H9 (cell line): ENCODE measurements around the gene KCNE4. TPM values are rescaled to one million over a fixed set of nuclear protein-coding genes. Genes with fewer than 3 reads are reported as not detected.

Source experiments
- DNase-seq: peaks from one replicate; pipeline ENCODE4 v3.0.0-alpha.2; 2017
- H2AFZ ChIP-seq: one replicate; pipeline ENCODE4 v1.6.1; 2013; ENCODE audit warnings: mild to moderate bottlenecking, low read length, control low read depth, moderate library complexity
- H2AK5ac ChIP-seq: 2 replicates; pipeline ENCODE4 v1.6.1; 2013; ENCODE audit warnings: low read length, control low read depth, mixed read lengths; ENCODE audit not compliant: insufficient read length
- H2BK120ac ChIP-seq: one replicate; pipeline ENCODE4 v1.6.1; 2013; ENCODE audit warnings: low read depth, mild to moderate bottlenecking, low read length, control low read depth, inconsistent platforms; ENCODE audit not compliant: poor library complexity, severe bottlenecking
- H2BK12ac ChIP-seq: 2 replicates; pipeline ENCODE4 v1.6.1; 2013; ENCODE audit warnings: low read length, control low read depth, mixed read lengths, low read depth; ENCODE audit not compliant: insufficient read length
- H2BK15ac ChIP-seq: 2 replicates; pipeline ENCODE4 v1.6.1; 2013; ENCODE audit warnings: low read depth, low read length, control low read depth
- H2BK20ac ChIP-seq: one replicate; pipeline ENCODE4 v1.6.1; 2013; ENCODE audit warnings: low read depth, mild to moderate bottlenecking, low read length, control low read depth, inconsistent platforms; ENCODE audit not compliant: poor library complexity, severe bottlenecking
- H2BK5ac ChIP-seq: 2 replicates; pipeline ENCODE4 v1.6.1; 2013; ENCODE audit warnings: low read length, control low read depth, mixed read lengths; ENCODE audit not compliant: insufficient read length
- H3K14ac ChIP-seq: 2 replicates; pipeline ENCODE4 v1.6.1; 2013; ENCODE audit warnings: low read length, control low read depth; ENCODE audit not compliant: insufficient read depth
- H3K18ac ChIP-seq: 2 replicates; pipeline ENCODE4 v1.6.1; 2013; ENCODE audit warnings: low read depth, mild to moderate bottlenecking, mixed read lengths, low read length, control low read depth; ENCODE audit not compliant: insufficient read length
- H3K23ac ChIP-seq: 2 replicates; pipeline ENCODE4 v1.6.1; 2013; ENCODE audit warnings: low read length, control low read depth, mixed read lengths, low read depth; ENCODE audit not compliant: insufficient read length
- H3K23me2 ChIP-seq: 2 replicates; pipeline ENCODE4 v1.6.1; 2013; ENCODE audit warnings: low read depth, mild to moderate bottlenecking, mixed read lengths, low read length, control low read depth; ENCODE audit not compliant: insufficient read length, poor library complexity, severe bottlenecking
- H3K27ac ChIP-seq: 2 replicates; pipeline ENCODE4 v1.5.1; 2013; ENCODE audit warnings: low read length, control low read depth, mixed read lengths, low read depth; ENCODE audit not compliant: insufficient read length
- H3K27me3 ChIP-seq: 2 replicates; pipeline ENCODE4 v1.6.1; 2013; ENCODE audit warnings: low read length, control low read depth, inconsistent platforms; ENCODE audit not compliant: insufficient read depth
- H3K4ac ChIP-seq: 2 replicates; pipeline ENCODE4 v1.6.1; 2013; ENCODE audit warnings: low read depth, mild to moderate bottlenecking, control low read depth, inconsistent platforms, low read length, moderate library complexity
- H3K4me1 ChIP-seq: 2 replicates; pipeline ENCODE4 v1.6.1; 2013; ENCODE audit warnings: low read length, control low read depth, inconsistent platforms; ENCODE audit not compliant: insufficient read depth
- H3K4me2 ChIP-seq: 2 replicates; pipeline ENCODE4 v1.6.1; 2013; ENCODE audit warnings: low read length, control low read depth, mixed read lengths; ENCODE audit not compliant: insufficient read length, insufficient read depth
- H3K56ac ChIP-seq: 2 replicates; pipeline ENCODE4 v1.6.1; 2013; ENCODE audit warnings: low read depth, mild to moderate bottlenecking, mixed read lengths, low read length, control low read depth; ENCODE audit not compliant: insufficient read length
- H3K79me1 ChIP-seq: 2 replicates; pipeline ENCODE4 v1.6.1; 2013; ENCODE audit warnings: low read depth, mild to moderate bottlenecking, moderate library complexity, low read length, control low read depth, inconsistent platforms; ENCODE audit not compliant: insufficient read depth, poor library complexity, severe bottlenecking
- H3K79me2 ChIP-seq: 2 replicates; pipeline ENCODE4 v1.6.1; 2013; ENCODE audit warnings: low read length, control low read depth, inconsistent platforms; ENCODE audit not compliant: insufficient read depth
- H3K9ac ChIP-seq: 2 replicates; pipeline ENCODE4 v1.6.1; 2013; ENCODE audit warnings: low read length, control low read depth, mixed read lengths; ENCODE audit not compliant: insufficient read length; ENCODE audit errors: extremely low read depth
- H3K9me3 ChIP-seq: one replicate; pipeline ENCODE4 v1.6.1; 2013; ENCODE audit warnings: low read depth, low read length, inconsistent platforms; ENCODE audit not compliant: control insufficient read depth
- H3T11ph ChIP-seq: one replicate; pipeline ENCODE4 v1.6.1; 2013; ENCODE audit warnings: mild to moderate bottlenecking, low read length, control low read depth, inconsistent platforms
- H4K20me1 ChIP-seq: one replicate; pipeline ENCODE4 v1.6.1; 2013; ENCODE audit not compliant: control insufficient read depth, insufficient read length, insufficient read depth
- H4K5ac ChIP-seq: 2 replicates; pipeline ENCODE4 v1.6.1; 2013; ENCODE audit warnings: low read depth, mild to moderate bottlenecking, mixed read lengths, low read length, control low read depth; ENCODE audit not compliant: insufficient read length
- H4K8ac ChIP-seq: replicated peaks from 2 replicates; pipeline ENCODE4 v1.6.1; 2013; ENCODE audit warnings: low read length, control low read depth, mixed read lengths, low read depth; ENCODE audit not compliant: insufficient read length
- H4K91ac ChIP-seq: 2 replicates; pipeline ENCODE4 v1.6.1; 2013; ENCODE audit warnings: low read depth, mild to moderate bottlenecking, moderate library complexity, mixed read lengths, low read length, control low read depth; ENCODE audit not compliant: insufficient read length
- H3K27ac Mint-ChIP-seq, 3 experiments: 2 replicates in 2 of 3; 3 replicates in 1 of 3; pipeline ENCODE4 v1.8.0; 2020 to 2021; ENCODE audit warnings: mixed read lengths in 3 of 3, mild to moderate bottlenecking in 1 of 3, moderate library complexity in 1 of 3
- H3K27me3 Mint-ChIP-seq: 2 replicates; pipeline ENCODE4 v1.8.0; 2021; ENCODE audit warnings: low read depth, mild to moderate bottlenecking, moderate library complexity, mixed read lengths
- H3K36me3 Mint-ChIP-seq, 3 experiments: 2 replicates in 2 of 3; 3 replicates in 1 of 3; pipeline ENCODE4 v1.8.0; 2020 to 2021; ENCODE audit warnings: low read depth in 3 of 3, mixed read lengths in 3 of 3; ENCODE audit not compliant: insufficient read depth in 1 of 3
- H3K4me1 Mint-ChIP-seq, 2 experiments: 2 replicates each; pipeline ENCODE4 v1.8.0; 2020; ENCODE audit warnings: mixed read lengths in 2 of 2
- H3K4me3 Mint-ChIP-seq, 2 experiments: 2 replicates in 1 of 2; 3 replicates in 1 of 2; pipeline ENCODE4 v1.8.0; 2020 to 2021; ENCODE audit warnings: mild to moderate bottlenecking in 2 of 2, mixed read lengths in 2 of 2, moderate library complexity in 1 of 2
- H3K9me3 Mint-ChIP-seq, 2 experiments: 2 replicates in 1 of 2; 3 replicates in 1 of 2; pipeline ENCODE4 v1.8.0; 2020; ENCODE audit warnings: mild to moderate bottlenecking in 2 of 2, mixed read lengths in 2 of 2, moderate library complexity in 1 of 2
- WGBS: extraction: QIAGEN DNeasy Blood & Tissue Kit; methylation state at CpG from one replicate; pipeline ENCODE4 v1.1.7; 2013; ENCODE audit warnings: missing lambda C conversion rate, low lambda C conversion rate, mixed read lengths; ENCODE audit not compliant: insufficient read length; ENCODE audit errors: extremely low coverage; 5-methylcytosine and 5-hydroxymethylcytosine counted together
- total RNA-seq: library from RNA; stranded (reverse); gene quantifications from 2 replicates; pipeline ENCODE4 v1.2.1, GENCODE V29; 2021
- TF ChIP-seq, protein P1 (sequence below): fragments of 200-600 bp; sonication (generic); conservative IDR thresholded peaks from 3 replicates; pipeline ENCODE4 v1.8.0; 2021; ENCODE audit warnings: antibody characterized with exemption, mild to moderate bottlenecking

The KCNE4 gene
- total RNA-seq, 1 experiment from 2014 or later = 0.24 TPM

DNA sequence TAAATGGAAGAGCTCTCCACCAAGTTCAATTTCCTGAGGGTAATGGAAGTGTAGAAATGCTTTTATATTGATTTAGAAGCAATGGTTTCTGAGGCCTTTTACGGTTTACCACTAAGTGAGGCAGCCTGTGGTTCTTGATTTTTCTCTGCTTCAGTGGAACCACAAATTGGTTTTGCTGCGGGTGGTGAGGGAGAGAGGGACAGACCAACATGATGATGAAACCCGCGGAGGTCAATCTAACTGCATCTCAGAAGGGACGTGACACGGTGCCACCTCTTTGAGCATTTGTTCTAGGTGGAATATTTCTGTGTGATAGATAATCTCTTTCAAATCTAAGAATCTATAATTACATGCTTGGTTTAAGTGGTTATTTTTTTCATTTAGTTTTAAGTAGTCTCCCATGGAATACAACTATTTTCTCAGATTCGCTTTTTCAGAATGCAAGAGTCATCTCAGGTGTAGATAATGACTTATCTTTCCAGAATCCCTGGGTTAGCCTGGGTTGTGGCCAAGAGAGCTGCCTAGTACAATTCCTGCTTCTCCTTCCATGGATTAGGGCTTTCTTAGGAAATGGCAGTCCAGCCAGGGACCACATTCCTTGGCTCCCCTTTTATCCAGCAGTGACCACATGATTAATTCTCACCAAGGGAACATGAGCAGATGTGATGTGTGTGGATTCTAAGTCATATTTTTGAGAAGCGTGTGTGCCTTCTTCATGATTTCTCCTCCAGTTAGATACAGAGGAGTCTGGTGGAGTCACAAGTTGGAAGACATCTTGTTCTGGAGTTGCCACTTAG lies 52.5 kb downstream of the KCNE4 start:
- H2AFZ ChIP-seq = no peak overlapping the region
- no peak overlapping the region for H3T11ph ChIP-seq
- no peak overlapping the region for H3K4me2 ChIP-seq
- Mint-ChIP-seq H3K27me3 (no peaks in the 10 kb centered on the region; the same call in 1 of the 2 replicates), H3K36me3 (no peaks in the 10 kb centered on the region), H3K27ac (peak overlapping the region in 1 of 3 experiments; percentile 5; a peak in 1 of 7 replicates), H3K9me3 (no peaks in the 10 kb centered on the region), H3K4me1 (peaks cover 14 to 23% of the 10 kb centered on the region in 2 experiments), H3K4me3 (no peak overlapping the region)
- H4K20me1 ChIP-seq = peaks cover 2% of the 10 kb centered on the region
- no peaks in the 10 kb centered on the region for H3K27me3 ChIP-seq
- TF ChIP-seq, protein P1, sequence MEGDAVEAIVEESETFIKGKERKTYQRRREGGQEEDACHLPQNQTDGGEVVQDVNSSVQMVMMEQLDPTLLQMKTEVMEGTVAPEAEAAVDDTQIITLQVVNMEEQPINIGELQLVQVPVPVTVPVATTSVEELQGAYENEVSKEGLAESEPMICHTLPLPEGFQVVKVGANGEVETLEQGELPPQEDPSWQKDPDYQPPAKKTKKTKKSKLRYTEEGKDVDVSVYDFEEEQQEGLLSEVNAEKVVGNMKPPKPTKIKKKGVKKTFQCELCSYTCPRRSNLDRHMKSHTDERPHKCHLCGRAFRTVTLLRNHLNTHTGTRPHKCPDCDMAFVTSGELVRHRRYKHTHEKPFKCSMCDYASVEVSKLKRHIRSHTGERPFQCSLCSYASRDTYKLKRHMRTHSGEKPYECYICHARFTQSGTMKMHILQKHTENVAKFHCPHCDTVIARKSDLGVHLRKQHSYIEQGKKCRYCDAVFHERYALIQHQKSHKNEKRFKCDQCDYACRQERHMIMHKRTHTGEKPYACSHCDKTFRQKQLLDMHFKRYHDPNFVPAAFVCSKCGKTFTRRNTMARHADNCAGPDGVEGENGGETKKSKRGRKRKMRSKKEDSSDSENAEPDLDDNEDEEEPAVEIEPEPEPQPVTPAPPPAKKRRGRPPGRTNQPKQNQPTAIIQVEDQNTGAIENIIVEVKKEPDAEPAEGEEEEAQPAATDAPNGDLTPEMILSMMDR = no peak
- no peak overlapping the region for H2BK120ac ChIP-seq
- no peak overlapping the region for H4K8ac ChIP-seq
- no peak overlapping the region for H2AK5ac ChIP-seq
- no peaks in the 10 kb centered on the region for H3K9me3 ChIP-seq
- DNase-seq = no peak
- no CpG with 5 or more reads among the region's 8 CpGs for WGBS
- H2BK12ac ChIP-seq = no peak overlapping the region
- no peak overlapping the region for H3K27ac ChIP-seq
- no peak overlapping the region for H3K9ac ChIP-seq
- H4K91ac ChIP-seq = no peak overlapping the region
- no peak overlapping the region for H2BK5ac ChIP-seq
- H3K4ac ChIP-seq = no peak overlapping the region
- no peak overlapping the region for H3K23ac ChIP-seq
- no peak overlapping the region for H2BK20ac ChIP-seq
- no peak overlapping the region for H4K5ac ChIP-seq
- H3K79me2 ChIP-seq = no peaks in the 10 kb centered on the region
- H3K4me1 ChIP-seq = no peaks in the 10 kb centered on the region; the same call in 1 of the 2 replicates
- H3K79me1 ChIP-seq = no peaks in the 10 kb centered on the region
- no peak overlapping the region for H3K18ac ChIP-seq
- H3K56ac ChIP-seq = no peak overlapping the region
- no peak overlapping the region for H3K14ac ChIP-seq
- H2BK15ac ChIP-seq = no peak overlapping the region
- H3K23me2 ChIP-seq = no peaks in the 10 kb centered on the region

Other genes with a start within 250 kb of the KCNE4 start
- gene ACSL3, start 191.2 kb upstream of the KCNE4 start, total RNA-seq = 60.9 and 62.7 TPM in 2 replicates